HG02678 (cell line): ENCODE data around the gene SAC3D1.

Experiments
- ATAC-seq: cut with Tn5 transposase; IDR thresholded peaks from one replicate; pipeline ENCODE4 v1.9.1; 2021; ENCODE audit warnings: mild to moderate bottlenecking, moderate library complexity; ENCODE audit not compliant: unreplicated experiment

SAC3D1 gene

GRCh38 chr11:65086809-65087208 lies 45.8 kb downstream of the SAC3D1 start:
- ATAC-seq: no peak

GRCh38 chr11:65087216-65087615 lies 46.2 kb downstream of the SAC3D1 start:
- ATAC-seq: no peak

GRCh38 chr11:65087827-65088226 lies 46.8 kb downstream of the SAC3D1 start:
- no peak for ATAC-seq

GRCh38 chr11:65089621-65090020 lies 48.6 kb downstream of the SAC3D1 start:
- ATAC-seq: no peak

DNA sequence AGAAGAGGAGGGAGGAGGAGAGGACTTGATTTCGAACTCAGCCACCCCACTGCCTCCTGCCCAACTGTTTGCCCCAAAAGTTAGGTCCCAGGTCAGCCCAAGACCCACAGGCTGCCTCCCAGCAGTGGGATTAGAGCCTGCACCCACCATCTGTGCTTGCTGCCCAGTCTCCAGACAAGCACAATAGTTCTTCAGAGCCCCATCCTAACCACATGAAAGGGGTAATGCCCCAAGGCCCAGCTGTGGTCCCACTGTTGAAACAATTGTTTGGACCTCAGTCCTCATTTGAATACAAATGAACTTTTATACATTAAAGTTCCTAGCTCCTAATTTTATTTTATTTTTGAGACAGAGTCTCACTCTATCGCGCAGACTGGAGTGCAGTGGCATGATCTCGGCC lies 49.6 kb downstream of the SAC3D1 start:
- ATAC-seq: no peak
